Measurements from ENCODE around the gene AP4B1.
A peak's percentile ranks its signal among the peaks of the same experiment; 100 is the strongest.

The AP4B1 gene

GRCh38 chr1:113917400-113918082 lies 12.9 kb upstream of the AP4B1 start:
- Histone ChIP-seq H3K4me1 (no peaks in the 10 kb centered on the region), H3K9me3 (no peaks in the 10 kb centered on the region), H3K27me3 (no peaks in the 10 kb centered on the region; the same call in 1 of the 2 replicates), H3K4me3 (no peak overlapping the region), H3K9ac (no peak overlapping the region), H3K27ac (no peak overlapping the region), H3K36me3 (peaks cover 20% of the 10 kb centered on the region), H3K4me2 (no peak overlapping the region), H4K20me1 (no peaks in the 10 kb centered on the region)
- no peak for TF ChIP-seq Cebpa-rat (IDR thresholded peaks at IDR 0.05)

- Histone ChIP-seq H4K20me1 (no peaks in the 10 kb centered on the region), H3K27ac (no peak overlapping the region)
- no peak for TF ChIP-seq Cebpa-rat (IDR thresholded peaks at IDR 0.05)
These were observed 12.4 kb upstream of the AP4B1 start for GRCh38 chr1:113916974-113917373.

GRCh38 chr1:113913887-113914664 lies 9.5 kb upstream of the AP4B1 start:
- no peak for TF ChIP-seq Cebpa-rat (IDR thresholded peaks at IDR 0.05)
- Histone ChIP-seq H3K9me3 (no peaks in the 10 kb centered on the region), H3K36me3 (peaks cover 51% of the 10 kb centered on the region), H3K4me1 (no peaks in the 10 kb centered on the region), H3K4me2 (no peak overlapping the region), H3K27me3 (no peaks in the 10 kb centered on the region; the same call in 1 of the 2 replicates), H4K20me1 (no peaks in the 10 kb centered on the region), H3K27ac (no peak overlapping the region), H3K4me3 (no peak overlapping the region), H3K9ac (no peak overlapping the region)

More at GRCh38 chr1:113916974-113917373, 12.4 kb upstream of the AP4B1 start:
- Histone ChIP-seq H3K4me2 (no peak overlapping the region), H3K4me3 (no peak overlapping the region), H3K4me1 (no peaks in the 10 kb centered on the region), H3K36me3 (peaks cover 25% of the 10 kb centered on the region), H3K9me3 (no peaks in the 10 kb centered on the region), H3K9ac (no peak overlapping the region), H3K27me3 (no peaks in the 10 kb centered on the region; the same call in 1 of the 2 replicates)

GRCh38 chr1:113913312-113913668 lies 8.7 kb upstream of the AP4B1 start:
- H3K4me2 ChIP-seq = no peak overlapping the region
- H3K27ac ChIP-seq = no peak overlapping the region
- H3K9me3 ChIP-seq = no peaks in the 10 kb centered on the region
- no peak overlapping the region for H3K9ac ChIP-seq
- H3K27me3 ChIP-seq = no peaks in the 10 kb centered on the region; the same call in 1 of the 2 replicates
- no peak overlapping the region for H3K4me3 ChIP-seq
- no peak for TF ChIP-seq Cebpa-rat (IDR thresholded peaks at IDR 0.05)
- H3K4me1 ChIP-seq = 0 out of 2 replicates have a peak, but pooled peaks cover 2% of the 10 kb centered on the region
- H4K20me1 ChIP-seq = no peaks in the 10 kb centered on the region
- H3K36me3 ChIP-seq = peaks cover 59% of the 10 kb centered on the region

- Histone ChIP-seq H3K4me2 (no peak overlapping the region), H3K27me3 (no peaks in the 10 kb centered on the region; the same call in 1 of the 2 replicates), H3K36me3 (peaks cover 64% of the 10 kb centered on the region), H3K4me3 (no peak overlapping the region), H4K20me1 (no peaks in the 10 kb centered on the region), H3K27ac (no peak overlapping the region), H3K9ac (no peak overlapping the region), H3K4me1 (0 out of 2 replicates have a peak, but pooled peaks cover 4% of the 10 kb centered on the region), H3K9me3 (no peaks in the 10 kb centered on the region)
- TF ChIP-seq Cebpa-rat (IDR thresholded peaks at IDR 0.05) = no peak
These were observed 8.2 kb upstream of the AP4B1 start for GRCh38 chr1:113912594-113913311.

GRCh38 chr1:113905435-113905861 lies 849 bp upstream of the AP4B1 start:
- peak overlapping the region; percentile 84 for H3K27ac ChIP-seq
- H3K9me3 ChIP-seq = no peaks in the 10 kb centered on the region
- H3K4me1 ChIP-seq = peaks cover 47% of the 10 kb centered on the region
- H3K36me3 ChIP-seq = peaks cover 56% of the 10 kb centered on the region
- H3K27me3 ChIP-seq = no peaks in the 10 kb centered on the region
- H3K4me2 ChIP-seq = peak overlapping the region; percentile 92
- H3K4me3 ChIP-seq = peak overlapping the region; percentile 88
- peak overlapping the region; percentile 86 for H3K9ac ChIP-seq
- no peak for TF ChIP-seq Cebpa-rat (IDR thresholded peaks at IDR 0.05)
- no peaks in the 10 kb centered on the region for H4K20me1 ChIP-seq

- peak overlapping the region; percentile 83 for H3K27ac ChIP-seq
- peaks cover 57% of the 10 kb centered on the region for H3K36me3 ChIP-seq
- peak overlapping the region; percentile 83 for H3K4me2 ChIP-seq
- H3K9me3 ChIP-seq = no peaks in the 10 kb centered on the region
- peak overlapping the region; percentile 86 for H3K9ac ChIP-seq
- TF ChIP-seq Cebpa-rat (IDR thresholded peaks at IDR 0.05) = no peak
- H3K27me3 ChIP-seq = no peaks in the 10 kb centered on the region
- H3K4me3 ChIP-seq = peak overlapping the region; percentile 88
- H3K4me1 ChIP-seq = peaks cover 47% of the 10 kb centered on the region
- no peaks in the 10 kb centered on the region for H4K20me1 ChIP-seq
These were observed 316 bp downstream of the AP4B1 start for GRCh38 chr1:113904293-113904673.

GRCh38 chr1:113903501-113904292 lies 902 bp downstream of the AP4B1 start:
- Histone ChIP-seq H4K20me1 (no peaks in the 10 kb centered on the region), H3K27ac (peak overlapping the region; percentile 83), H3K36me3 (peaks cover 60% of the 10 kb centered on the region), H3K9ac (peak overlapping the region; percentile 86), H3K4me1 (peaks cover 47% of the 10 kb centered on the region), H3K4me3 (peak overlapping the region; percentile 88), H3K27me3 (no peaks in the 10 kb centered on the region), H3K4me2 (peak overlapping the region; percentile 83), H3K9me3 (no peaks in the 10 kb centered on the region)
- TF ChIP-seq Cebpa-rat (IDR thresholded peaks at IDR 0.05) = no peak

- Histone ChIP-seq H3K27me3 (no peaks in the 10 kb centered on the region), H3K9ac (no peak overlapping the region), H3K9me3 (no peaks in the 10 kb centered on the region), H4K20me1 (no peaks in the 10 kb centered on the region), H3K4me1 (peaks cover 31% of the 10 kb centered on the region), H3K4me3 (no peak overlapping the region), H3K36me3 (peaks cover 64% of the 10 kb centered on the region), H3K4me2 (no peak overlapping the region), H3K27ac (no peak overlapping the region)
- no peak for TF ChIP-seq Cebpa-rat (IDR thresholded peaks at IDR 0.05)
These were observed 3.4 kb downstream of the AP4B1 start for GRCh38 chr1:113901191-113901590.

Measured in BLaER1 (cell line).